HG02840 (cell line): ENCODE results near the gene PITPNM3.
"Not testable (repeated sequence)": the region's sequence is repeated elsewhere in the genome, so short reads cannot be mapped to it uniquely, and the experiment has no call there.

Experiments used
- ATAC-seq: cut with Tn5 transposase; IDR thresholded peaks from one replicate; pipeline ENCODE4 v1.9.1; 2021; ENCODE audit warnings: mild to moderate bottlenecking, moderate library complexity, moderate number of reproducible peaks; ENCODE audit not compliant: unreplicated experiment, low FRiP score

PITPNM3 gene

DNA sequence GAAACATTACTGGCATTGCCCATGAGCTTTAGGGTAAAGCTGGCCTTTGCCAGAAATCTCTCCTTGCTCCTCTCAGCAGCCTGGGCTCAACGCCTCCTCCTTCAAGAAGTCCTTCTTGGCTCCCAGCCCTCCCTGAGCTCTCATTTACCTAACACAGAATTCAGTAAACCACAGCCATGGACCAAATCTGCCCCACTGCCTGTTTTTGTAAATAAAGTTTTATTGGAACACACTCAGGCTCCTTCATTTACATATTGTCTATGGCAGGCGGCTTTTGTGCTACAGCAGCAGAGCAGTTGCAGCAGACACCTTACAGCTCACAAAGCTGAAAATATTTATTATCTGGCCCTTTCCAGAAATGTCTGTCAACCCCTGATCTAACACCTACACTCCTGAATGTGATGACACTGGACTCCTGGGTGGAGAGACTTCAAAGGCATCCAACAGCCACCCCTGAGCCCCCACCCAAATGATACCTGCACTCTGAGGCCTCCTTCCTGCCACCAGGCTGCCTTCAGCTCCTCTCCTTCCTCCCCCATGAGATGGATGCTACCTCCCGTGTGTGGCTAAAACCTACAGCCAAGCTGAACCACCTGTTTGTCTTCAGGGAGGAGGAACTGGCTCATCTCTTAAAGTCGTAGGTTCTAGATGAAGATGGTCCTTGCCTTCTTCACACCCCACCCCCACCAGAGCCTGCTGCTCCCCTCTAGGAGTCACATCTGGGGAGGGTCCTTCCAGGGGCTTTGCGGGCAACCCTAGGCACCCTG is 70.5 kb downstream of the PITPNM3 start:
- ATAC-seq = no peak

DNA sequence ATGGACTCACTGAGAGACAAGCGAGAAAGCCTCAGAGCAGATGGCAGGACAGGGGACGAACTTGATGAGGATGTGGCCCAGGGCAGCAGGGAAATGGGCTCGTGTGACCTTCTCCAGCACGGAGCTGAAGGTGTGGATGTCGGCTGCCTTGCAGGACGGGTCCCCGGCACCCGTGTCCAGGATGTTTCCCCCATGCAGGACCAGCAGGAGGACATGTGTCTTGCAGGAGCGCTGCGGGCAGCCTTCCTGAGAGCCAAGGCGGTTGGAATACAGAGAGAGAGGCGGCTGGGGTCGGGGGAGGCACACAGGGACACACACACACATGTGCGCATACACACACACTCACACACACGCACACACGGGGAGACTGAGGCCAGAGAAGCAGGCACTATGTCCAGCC is 72.8 kb downstream of the PITPNM3 start:
- no peak for ATAC-seq

DNA sequence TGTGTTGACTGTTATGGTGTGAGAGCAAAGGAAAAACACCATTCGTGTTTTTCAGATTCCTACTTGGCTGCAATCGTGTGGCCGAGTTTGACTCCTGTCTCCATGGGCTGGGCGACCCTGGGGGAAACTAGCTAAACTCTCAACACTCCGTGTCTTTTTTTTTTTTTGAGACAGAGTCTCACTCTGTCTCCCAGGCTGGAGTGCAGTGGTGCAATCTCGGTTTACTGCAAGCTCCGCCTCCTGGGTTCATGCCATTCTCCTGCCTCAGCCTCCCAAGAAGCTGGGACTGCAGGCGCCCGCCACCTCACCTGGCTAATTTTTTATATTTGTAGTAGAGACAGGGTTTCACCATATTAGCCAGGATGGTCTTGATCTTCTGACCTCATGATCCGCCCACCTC is 73.6 kb downstream of the PITPNM3 start:
- not testable (repeated sequence) for ATAC-seq

DNA sequence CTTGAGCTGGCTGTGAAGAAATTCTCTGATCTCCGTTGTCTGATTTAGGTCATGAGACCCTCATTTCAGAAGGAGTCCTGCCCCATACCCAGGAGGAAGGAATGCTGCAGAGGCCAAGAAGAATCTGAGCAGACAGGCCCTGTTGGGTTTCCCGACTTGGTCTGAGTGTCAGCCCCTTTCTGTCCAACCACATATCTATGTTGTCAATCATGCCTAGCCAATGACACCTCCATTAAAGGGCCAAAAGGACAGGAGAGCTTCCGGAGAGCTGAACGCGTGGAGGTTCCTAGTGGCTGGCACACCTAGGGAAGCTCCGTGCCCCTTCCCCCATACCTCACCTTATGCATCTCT is 74.3 kb downstream of the PITPNM3 start:
- no peak for ATAC-seq

- no peak for ATAC-seq
Observed at GRCh38 chr17:6480303-6480675, 76.1 kb downstream of the PITPNM3 start.

- ATAC-seq = no peak
Observed at GRCh38 chr17:6479622-6480302, 76.6 kb downstream of the PITPNM3 start.

DNA sequence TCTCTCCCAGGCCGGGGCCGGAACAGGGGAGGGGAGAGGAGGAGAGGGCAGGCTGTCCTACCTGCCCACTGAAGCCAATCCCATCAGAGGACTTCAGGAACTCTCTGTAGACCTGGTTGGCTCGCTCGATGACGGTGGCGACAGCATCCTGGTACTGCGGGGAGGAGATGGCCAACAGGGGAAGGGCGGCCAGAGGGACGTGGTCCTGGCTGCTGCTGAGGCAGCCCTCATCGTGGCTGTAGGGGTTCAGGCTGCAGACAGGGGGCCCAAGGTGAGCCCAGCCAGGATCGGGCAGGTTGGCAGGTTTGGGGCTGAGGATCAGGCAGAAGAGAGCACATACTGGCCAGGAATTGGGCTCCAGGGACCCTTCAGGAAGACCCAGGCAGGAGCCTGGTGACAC is 77.9 kb downstream of the PITPNM3 start:
- no peak for ATAC-seq

DNA sequence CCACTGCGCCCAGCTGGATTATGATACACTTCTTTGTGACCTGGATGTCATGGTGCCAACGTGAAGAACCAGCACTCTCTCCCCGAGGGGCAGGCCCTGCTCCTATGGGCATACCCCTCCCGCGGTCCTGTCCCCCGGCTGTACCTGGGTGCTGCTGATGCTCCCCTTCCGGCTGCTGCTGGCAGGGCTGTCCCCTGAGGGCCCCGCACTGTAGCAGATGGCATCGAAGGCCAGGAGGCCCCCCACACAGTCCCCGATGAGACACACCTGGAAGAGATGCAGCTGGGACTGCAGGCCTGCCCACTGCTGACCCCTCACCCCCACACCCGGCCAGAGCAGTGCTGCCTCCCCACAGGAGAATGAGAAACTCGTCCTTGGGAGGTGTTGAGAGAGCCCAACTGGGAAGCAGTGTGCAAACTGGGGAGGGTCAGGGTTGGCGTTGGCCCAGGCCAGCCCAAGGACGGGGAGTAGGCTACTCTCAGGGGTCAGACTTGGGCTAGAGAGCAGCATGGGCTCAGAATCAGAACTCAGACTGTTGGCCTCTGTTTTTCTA is 78.4 kb downstream of the PITPNM3 start:
- ATAC-seq = no peak

- ATAC-seq = no peak
Observed at GRCh38 chr17:6476810-6477179, 79.6 kb downstream of the PITPNM3 start.

GRCh38 chr17:6476076-6476809 is 80.1 kb downstream of the PITPNM3 start:
- ATAC-seq = no peak

- ATAC-seq = no peak
Observed at GRCh38 chr17:6475411-6475810, 80.9 kb downstream of the PITPNM3 start.

- no peak for ATAC-seq
Observed at GRCh38 chr17:6474906-6475305, 81.4 kb downstream of the PITPNM3 start.

DNA sequence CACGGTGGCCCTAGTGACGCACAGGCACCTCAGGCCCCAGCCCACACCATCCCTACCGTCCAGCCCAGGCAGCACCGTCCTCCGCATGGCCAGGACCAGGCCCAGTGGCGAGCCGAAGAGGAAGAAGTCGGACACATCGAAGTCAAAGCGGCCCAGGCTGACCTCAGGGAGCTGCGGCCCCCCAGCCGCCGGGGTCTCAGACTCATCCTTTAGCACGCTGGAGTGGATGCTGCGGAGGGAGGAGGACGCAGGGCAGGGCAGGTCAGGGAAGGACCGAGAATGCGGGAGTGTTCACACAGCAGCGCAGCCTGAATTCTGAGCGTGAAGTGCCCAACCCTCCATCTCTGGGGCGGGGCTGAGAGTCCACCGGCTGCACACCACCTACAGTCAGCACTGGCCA is 82.0 kb downstream of the PITPNM3 start:
- no peak for ATAC-seq

DNA sequence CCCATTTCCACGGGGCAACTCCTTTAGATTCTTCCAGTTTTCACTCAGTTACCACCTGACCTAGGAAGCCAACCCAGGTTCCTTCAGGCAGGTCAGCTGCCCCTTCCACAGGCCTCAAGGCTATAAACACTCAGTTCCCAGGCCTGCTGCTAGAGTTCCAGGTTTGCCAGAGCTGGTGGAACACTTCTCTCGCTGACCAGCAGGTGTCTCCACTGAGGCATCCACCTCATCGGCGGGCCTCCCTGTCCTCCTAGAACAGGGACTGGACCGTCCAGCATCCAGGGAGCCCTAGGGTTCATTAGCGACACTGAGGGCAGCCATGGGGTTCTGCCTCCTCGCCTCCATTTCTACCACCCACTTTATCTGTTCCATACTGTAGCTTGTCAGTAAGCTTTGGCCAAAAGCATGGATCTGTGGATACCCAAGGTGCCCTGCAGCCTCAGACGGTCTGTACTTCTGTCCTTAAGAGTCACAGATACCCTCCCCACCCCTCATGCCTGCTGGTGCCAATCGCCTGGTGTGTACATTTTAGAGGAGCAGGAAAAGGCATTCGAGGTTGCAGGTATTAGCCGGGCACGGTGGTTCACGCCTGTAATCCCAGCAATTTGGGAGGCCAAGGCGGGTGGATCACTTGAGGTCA is 83.1 kb downstream of the PITPNM3 start:
- ATAC-seq = no peak

GRCh38 chr17:6472517-6472916 is 83.8 kb downstream of the PITPNM3 start:
- ATAC-seq = no peak

DNA sequence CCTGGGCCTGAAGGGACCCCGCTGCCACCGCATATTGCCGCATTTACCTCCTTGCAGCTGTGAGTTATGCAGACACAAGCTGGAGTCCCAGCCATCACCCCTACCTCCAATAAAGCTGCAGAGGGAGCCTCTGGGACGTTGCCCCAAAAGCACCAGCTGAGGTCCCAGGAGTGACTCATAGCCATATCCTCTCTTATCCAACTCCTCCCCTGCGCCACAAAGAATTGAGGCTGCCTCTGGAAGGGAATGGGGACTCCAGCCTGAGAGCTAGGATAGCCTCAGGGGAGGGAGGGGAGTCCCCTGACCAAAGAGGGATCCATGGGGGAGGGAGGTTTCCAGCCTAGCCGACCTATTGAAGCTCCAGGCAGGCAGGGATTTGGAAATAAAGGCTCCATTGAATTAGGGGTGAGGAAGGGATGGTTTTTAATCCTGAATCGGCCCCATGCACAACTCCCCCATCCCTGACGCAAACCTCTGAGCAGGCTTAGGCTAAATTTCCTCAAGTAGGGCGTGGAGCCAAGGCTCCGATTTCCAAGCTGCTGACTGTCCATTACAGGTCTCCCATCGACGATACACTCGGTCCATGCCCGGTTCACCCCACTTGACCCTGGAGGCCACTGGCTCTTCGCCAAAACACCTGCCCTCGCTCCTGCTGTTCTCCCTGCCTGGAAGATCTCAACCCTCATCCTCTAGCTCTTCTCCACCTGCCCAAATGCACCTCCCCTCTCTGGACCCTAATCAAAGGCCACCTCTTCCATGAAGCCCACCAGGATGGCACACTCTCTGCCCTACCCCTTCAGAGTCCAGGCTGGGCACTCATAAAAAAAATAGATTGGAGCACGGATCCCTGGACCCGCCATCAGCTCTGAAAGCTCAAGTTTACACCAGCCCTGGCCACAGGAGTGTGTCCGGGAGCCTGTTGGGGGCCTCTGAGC is 84.6 kb downstream of the PITPNM3 start:
- ATAC-seq = no peak

GRCh38 chr17:6470751-6471521 is 85.4 kb downstream of the PITPNM3 start:
- ATAC-seq = no peak

DNA sequence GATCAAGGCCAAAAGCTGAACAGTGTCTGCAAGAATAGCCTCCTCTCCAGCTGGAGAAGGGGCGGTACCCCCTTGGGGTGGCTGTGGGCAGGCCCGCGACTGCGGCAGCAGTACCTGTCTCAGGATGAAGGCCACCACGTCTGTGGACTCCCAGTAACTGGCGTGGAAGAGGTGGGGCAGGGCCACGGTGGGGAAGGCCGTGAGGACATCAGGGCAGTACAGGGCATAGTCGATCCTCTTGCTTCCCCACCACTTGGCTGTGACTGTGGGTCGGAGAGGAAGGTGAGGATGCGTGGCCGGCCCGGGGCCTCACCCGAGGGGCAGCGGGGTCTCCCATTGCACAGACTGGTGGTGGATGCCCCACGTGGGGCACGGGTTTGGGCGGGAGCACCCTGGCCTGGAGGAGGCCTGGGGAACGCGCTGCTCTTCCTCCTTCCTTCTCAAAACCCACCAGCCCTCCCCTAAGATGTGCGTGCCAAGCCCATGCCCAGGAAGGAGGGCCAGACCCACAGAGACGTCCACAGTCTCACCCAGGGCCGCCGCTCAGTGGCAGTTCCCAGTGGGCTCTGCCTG is 86.1 kb downstream of the PITPNM3 start:
- ATAC-seq = no peak
